ENCODE results near the gene MRM3.
"Not testable (repeated sequence)": the region's sequence is repeated elsewhere in the genome, so short reads cannot be mapped to it uniquely, and the experiment has no call there.

Gene MRM3

GRCh38 chr17:828761-829160, 46.6 kb downstream of the MRM3 start:
- DNase-seq: no peak

- not testable (repeated sequence) for DNase-seq
Measured at GRCh38 chr17:829614-830013, 47.5 kb downstream of the MRM3 start.

- no peak for DNase-seq
Measured at GRCh38 chr17:830381-830780, 48.2 kb downstream of the MRM3 start.

- no peak for DNase-seq
Measured at GRCh38 chr17:830950-831349, 48.8 kb downstream of the MRM3 start.

GRCh38 chr17:834136-834535, 52.0 kb downstream of the MRM3 start:
- no peak for DNase-seq

- DNase-seq: no peak
Measured at GRCh38 chr17:835263-835662, 53.1 kb downstream of the MRM3 start.

- not testable (repeated sequence) for DNase-seq
Measured at GRCh38 chr17:835721-836120, 53.6 kb downstream of the MRM3 start.

GRCh38 chr17:836151-836550, 54.0 kb downstream of the MRM3 start:
- DNase-seq: no peak

- no peak for DNase-seq
Measured at GRCh38 chr17:838486-838885, 56.3 kb downstream of the MRM3 start.

- DNase-seq: no peak
Measured at GRCh38 chr17:841313-841712, 59.2 kb downstream of the MRM3 start.

Measured in NCI-H69 (cell line).